22Rv1 (cell line): Measurements from ENCODE around the gene MEIS2.

Source experiments
- H3K27ac ChIP-seq: fragments of 450-650 bp; 2 replicates; pipeline ENCODE4 v1.5.1; 2017
- ZFX ChIP-seq: fragments of 450-650 bp; IDR thresholded peaks from 2 replicates; pipeline ENCODE4 v1.6.1; 2017; ENCODE audit warnings: antibody characterized with exemption, borderline replicate concordance
- TF ChIP-seq, protein P1 (sequence below): fragments of 450-650 bp; IDR thresholded peaks from 2 replicates; pipeline ENCODE4 v1.5.1; 2017; ENCODE audit warnings: mild to moderate bottlenecking

MEIS2 gene

DNA sequence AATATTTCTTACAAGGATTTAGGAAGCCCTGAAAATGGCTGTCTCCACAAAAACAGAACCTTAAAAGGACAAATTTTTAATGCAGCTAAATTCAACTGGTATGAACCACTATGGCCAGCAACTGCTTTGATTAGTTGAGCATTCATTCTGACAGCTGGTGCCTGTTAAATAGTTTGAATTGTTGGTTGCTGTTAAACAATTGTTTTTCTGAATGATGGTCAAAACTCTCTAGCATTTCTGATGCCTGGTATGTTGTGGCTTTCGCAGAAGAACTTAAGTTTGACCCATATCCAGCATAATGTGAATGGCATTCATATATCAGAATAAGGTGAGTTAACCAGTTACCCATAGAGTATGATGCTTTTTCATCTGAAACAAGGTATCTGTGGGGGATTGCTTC is 138.4 kb downstream of the MEIS2 start:
- H3K27ac ChIP-seq: no peak overlapping the region
- TF ChIP-seq, protein P1, sequence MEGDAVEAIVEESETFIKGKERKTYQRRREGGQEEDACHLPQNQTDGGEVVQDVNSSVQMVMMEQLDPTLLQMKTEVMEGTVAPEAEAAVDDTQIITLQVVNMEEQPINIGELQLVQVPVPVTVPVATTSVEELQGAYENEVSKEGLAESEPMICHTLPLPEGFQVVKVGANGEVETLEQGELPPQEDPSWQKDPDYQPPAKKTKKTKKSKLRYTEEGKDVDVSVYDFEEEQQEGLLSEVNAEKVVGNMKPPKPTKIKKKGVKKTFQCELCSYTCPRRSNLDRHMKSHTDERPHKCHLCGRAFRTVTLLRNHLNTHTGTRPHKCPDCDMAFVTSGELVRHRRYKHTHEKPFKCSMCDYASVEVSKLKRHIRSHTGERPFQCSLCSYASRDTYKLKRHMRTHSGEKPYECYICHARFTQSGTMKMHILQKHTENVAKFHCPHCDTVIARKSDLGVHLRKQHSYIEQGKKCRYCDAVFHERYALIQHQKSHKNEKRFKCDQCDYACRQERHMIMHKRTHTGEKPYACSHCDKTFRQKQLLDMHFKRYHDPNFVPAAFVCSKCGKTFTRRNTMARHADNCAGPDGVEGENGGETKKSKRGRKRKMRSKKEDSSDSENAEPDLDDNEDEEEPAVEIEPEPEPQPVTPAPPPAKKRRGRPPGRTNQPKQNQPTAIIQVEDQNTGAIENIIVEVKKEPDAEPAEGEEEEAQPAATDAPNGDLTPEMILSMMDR: no peak
- TF ChIP-seq ZFX: no peak

DNA sequence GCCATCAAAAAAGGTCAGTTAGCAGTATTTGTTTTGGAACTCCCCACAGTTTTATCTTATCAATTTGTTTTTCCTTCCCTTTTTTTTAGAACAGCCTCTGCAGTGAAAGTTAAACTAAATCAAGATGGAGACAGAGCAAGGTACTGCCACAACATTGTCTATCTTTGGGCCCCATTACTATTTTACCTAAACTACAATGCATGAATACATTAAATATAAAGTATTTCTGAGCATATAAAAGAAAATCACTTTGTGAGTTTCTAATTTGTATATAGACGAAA is 139.5 kb downstream of the MEIS2 start:
- TF ChIP-seq ZFX: no peak
- TF ChIP-seq, protein P1: no peak
- no peak overlapping the region for H3K27ac ChIP-seq

DNA sequence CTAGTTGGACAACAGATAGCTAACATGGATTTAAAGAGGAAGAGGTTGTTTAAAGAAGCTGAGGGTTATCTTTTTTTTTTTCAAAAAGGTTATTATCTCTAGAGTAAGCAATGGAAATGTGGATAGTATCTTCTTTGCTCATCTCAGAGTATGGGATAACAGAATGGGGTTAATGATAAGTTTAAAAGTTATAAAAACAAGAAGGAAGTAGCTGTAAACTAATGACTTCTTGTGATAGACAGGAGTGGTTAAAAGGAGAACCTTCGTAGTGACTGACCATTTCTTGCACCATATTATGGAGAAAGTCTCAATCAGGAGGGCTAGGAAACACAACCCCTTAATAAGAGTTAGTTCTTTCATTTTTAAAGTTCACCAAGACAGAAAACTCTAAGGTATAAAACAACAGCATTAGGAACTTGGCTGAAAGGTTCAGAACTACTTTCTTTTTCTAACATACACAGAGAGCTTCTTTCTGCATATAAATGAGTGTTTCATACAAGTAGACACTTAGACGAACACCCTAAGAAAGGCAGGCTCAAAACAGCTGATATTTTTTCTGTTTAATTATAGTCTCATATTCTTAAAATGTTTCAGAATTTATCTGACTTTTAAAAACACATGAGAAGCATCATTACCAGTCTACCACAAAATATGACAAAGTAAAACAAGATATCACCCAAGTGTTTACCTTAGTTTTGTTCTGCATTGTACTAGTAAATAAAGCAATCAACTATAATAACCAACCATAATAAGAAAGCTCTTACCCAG is 140.0 kb downstream of the MEIS2 start:
- no peak for TF ChIP-seq ZFX
- TF ChIP-seq, protein P1: no peak
- no peak overlapping the region for H3K27ac ChIP-seq

DNA sequence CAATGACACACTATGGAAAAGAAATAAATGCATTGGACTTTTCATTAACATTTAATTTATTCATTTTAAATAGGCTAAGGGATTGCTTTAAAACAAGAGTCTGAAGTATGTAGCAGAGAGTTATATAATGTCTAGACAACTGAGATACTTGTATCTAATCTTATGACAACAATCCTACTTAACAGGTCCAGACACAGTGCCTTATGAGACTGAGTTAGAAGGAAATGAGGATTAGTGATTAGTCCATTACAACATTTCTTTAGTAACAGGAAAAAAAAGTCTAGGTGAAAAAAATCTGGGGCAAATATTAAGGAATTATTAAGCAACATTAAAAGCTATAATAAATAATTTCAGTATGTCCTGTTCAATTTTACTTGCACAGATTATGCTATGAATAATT is 140.6 kb downstream of the MEIS2 start:
- H3K27ac ChIP-seq: no peak overlapping the region
- TF ChIP-seq ZFX: no peak

DNA sequence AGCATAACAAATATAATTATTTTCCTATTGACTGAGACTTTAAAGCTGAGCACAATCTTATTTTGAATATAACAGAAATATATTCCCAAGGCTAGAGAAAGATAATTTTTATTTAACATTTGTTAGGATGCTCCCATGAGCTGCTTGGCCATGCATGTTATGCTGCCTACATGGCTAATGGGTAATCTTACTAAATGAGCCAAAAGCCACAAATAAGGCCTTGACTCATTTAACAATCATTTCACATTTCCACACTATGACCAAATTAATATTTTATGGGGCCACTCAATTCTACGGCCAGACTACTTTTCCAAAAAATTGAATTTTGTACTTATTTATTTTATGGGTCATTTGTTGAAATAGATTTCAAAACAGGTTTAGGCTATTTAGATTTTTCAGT is 141.7 kb downstream of the MEIS2 start:
- TF ChIP-seq, protein P1: no peak
- TF ChIP-seq ZFX: no peak
- no peak overlapping the region for H3K27ac ChIP-seq

DNA sequence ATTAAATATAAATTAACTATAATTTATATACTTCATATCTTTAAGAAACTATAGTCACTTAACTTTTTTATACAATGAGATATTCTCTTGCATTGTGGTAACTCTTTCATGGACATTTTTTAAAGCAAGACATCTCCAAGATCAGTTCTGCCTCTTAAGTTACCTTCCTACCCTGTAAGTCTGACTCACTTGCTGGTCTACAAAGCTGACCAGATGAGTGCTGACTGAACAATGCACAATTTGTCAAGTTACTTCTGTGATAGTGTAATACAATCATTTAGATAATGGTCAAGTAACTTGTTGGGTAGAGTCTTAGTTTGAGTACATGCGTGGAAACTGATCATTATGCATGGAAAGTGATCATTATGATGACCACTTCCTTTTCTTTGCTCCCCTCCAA is 145.9 kb downstream of the MEIS2 start:
- no peak overlapping the region for H3K27ac ChIP-seq
- no peak for TF ChIP-seq ZFX
- TF ChIP-seq, protein P1: no peak

DNA sequence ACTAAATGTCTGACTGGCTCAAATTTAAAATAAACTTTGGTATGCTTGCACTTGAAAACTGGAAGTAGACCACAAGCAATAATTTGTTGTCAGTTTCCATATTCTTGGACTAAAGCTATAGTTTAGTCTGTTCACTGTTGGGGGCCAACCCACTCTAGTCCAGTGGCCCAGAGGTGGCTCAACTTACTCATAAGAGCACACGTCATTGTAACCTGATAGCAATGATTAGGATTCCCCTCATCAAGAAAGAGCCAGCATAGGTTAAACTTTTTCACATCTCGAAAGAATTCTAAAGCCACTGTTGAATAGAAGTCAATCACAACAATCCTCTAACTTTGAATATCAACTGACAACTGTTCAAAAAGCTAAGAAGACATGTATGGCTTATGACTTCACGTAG is 147.0 kb downstream of the MEIS2 start:
- no peak for TF ChIP-seq ZFX
- TF ChIP-seq, protein P1: no peak
- no peak overlapping the region for H3K27ac ChIP-seq

DNA sequence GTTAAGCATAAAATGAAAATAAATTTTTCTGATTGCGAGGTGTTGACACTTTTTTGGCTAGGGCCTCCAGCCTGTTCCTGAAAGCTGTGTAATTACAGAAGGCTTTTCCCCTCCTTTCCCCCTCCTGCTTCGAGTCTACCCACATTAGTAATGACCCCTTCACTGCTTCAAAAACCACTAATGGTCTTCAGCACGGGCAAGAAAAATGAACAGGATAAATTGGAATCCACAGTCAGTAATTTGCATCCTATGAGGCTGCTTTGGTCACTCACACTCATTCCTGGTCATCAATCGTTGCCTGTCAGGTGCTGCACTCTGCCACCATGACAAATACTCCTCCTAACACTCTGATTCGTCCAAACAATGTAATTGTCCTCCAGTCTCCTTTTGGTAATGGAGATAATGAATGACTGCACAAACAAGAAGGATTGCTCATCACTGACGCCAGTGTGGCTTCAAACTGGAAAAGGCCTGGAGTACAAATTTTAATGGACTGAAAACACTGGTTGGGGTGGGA is 148.6 kb downstream of the MEIS2 start:
- H3K27ac ChIP-seq: no peak overlapping the region
- TF ChIP-seq, protein P1: no peak
- no peak for TF ChIP-seq ZFX
